OCI-LY1 (cell line): Measurements from ENCODE around the gene MAPK10.
A peak's percentile ranks its signal among the peaks of the same experiment; 100 is the strongest.

Experiments used
- H2AFZ ChIP-seq: fragments of 200-600 bp; sonication (generic), shearing (Covaris generic); 2 replicates; pipeline ENCODE4 v1.6.0; 2014; ENCODE audit warnings: antibody characterized with exemption, mild to moderate bottlenecking, low read length
- H3F3A ChIP-seq: fragments of 200-600 bp; sonication (generic), shearing (Covaris generic); 2 replicates; pipeline ENCODE4 v1.6.0; 2014; ENCODE audit warnings: mild to moderate bottlenecking, antibody characterized with exemption, low read length, moderate library complexity; ENCODE audit not compliant: insufficient read depth
- H3K27ac ChIP-seq: fragments of 200-600 bp; sonication (generic); 2 replicates; pipeline ENCODE4 v1.5.1; 2014; ENCODE audit warnings: low read length, mixed run types, mild to moderate bottlenecking, low read depth; ENCODE audit not compliant: poor library complexity, severe bottlenecking
- H3K27me3 ChIP-seq: fragments of 200-600 bp; sonication (generic); 2 replicates; pipeline ENCODE4 v1.6.0; 2014; ENCODE audit warnings: antibody characterized with exemption, mild to moderate bottlenecking, low read length, moderate library complexity; ENCODE audit not compliant: insufficient read depth
- H3K36me3 ChIP-seq: fragments of 200-600 bp; sonication (generic); 2 replicates; pipeline ENCODE4 v1.6.1; 2014; ENCODE audit warnings: mild to moderate bottlenecking, antibody characterized with exemption, low read length, moderate library complexity, mixed read lengths; ENCODE audit not compliant: insufficient read depth
- H3K4me1 ChIP-seq: fragments of 200-600 bp; sonication (generic); 2 replicates; pipeline ENCODE4 v1.5.1; 2014; ENCODE audit warnings: mild to moderate bottlenecking, low read length, moderate library complexity; ENCODE audit not compliant: insufficient read depth, severe bottlenecking
- H3K4me2 ChIP-seq: fragments of 200-600 bp; sonication (generic), shearing (Covaris generic); 2 replicates; pipeline ENCODE4 v1.6.1; 2014; ENCODE audit warnings: low read length
- H3K4me3 ChIP-seq: fragments of 200-600 bp; sonication (generic); 2 replicates; pipeline ENCODE4 v1.5.1; 2014; ENCODE audit warnings: low read length, low read depth, mild to moderate bottlenecking, mixed read lengths; ENCODE audit not compliant: poor library complexity, severe bottlenecking
- H3K79me2 ChIP-seq: fragments of 200-600 bp; shearing (Covaris generic); 2 replicates; pipeline ENCODE4 v1.6.1; 2016; ENCODE audit warnings: mixed run types, low read length, mixed read lengths; ENCODE audit not compliant: insufficient read depth
- H3K9ac ChIP-seq: fragments of 200-600 bp; sonication (generic), shearing (Covaris generic); 2 replicates; pipeline ENCODE4 v1.6.1; 2014; ENCODE audit warnings: mild to moderate bottlenecking, low read length, mixed read lengths
- H3K9me2 ChIP-seq: fragments of 200-600 bp; sonication (generic), shearing (Covaris generic); 2 replicates; pipeline ENCODE4 v1.6.1; 2014; ENCODE audit warnings: low read depth, mild to moderate bottlenecking, low read length, mixed read lengths
- H3K9me3 ChIP-seq: fragments of 200-600 bp; shearing (Covaris generic); 2 replicates; pipeline ENCODE4 v1.6.1; 2014; ENCODE audit warnings: low read length, mixed read lengths
- H4K20me1 ChIP-seq: fragments of 200-600 bp; sonication (generic), shearing (Covaris generic); 2 replicates; pipeline ENCODE4 v1.6.0; 2016; ENCODE audit warnings: mild to moderate bottlenecking, low read length; ENCODE audit not compliant: insufficient read depth
- EZH2 ChIP-seq: fragments of 200-600 bp; sonication (generic), shearing (Covaris generic); IDR thresholded peaks from 2 replicates; pipeline ENCODE4 v1.8.0; 2017; ENCODE audit warnings: borderline replicate concordance, mixed run types, mild to moderate bottlenecking, antibody characterized with exemption, low read length, moderate library complexity, mixed read lengths
- TF ChIP-seq, protein P1 (sequence below): fragments of 200-600 bp; sonication (generic), shearing (Covaris generic); IDR thresholded peaks from 2 replicates; pipeline ENCODE4 v1.5.1; 2017; ENCODE audit warnings: mild to moderate bottlenecking, antibody characterized with exemption, low read length, moderate library complexity, mixed read lengths

The MAPK10 gene

DNA sequence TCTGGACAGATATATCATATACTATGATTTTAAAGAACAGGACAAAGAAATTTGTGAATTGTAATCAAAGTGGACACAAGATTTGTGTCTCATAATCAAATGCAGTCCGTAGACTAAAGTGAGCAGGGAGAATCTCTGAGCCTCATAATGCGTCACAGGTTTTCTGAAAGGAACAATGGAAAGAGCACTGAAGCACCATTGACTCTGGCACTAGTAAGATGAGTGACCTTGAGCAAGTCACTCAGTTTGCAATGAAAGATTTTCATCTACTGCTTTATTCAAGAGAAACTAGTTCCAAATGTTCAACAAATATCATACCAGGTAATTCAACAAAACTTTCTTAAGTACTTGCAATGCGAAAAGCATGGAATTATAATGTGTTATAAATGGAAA is 315.3 kb downstream of the MAPK10 start:
- Histone ChIP-seq H3K9ac (no peak overlapping the region), H3K27me3 (no peaks in the 10 kb centered on the region), H3K4me2 (no peak overlapping the region), H3K79me2 (no peaks in the 10 kb centered on the region), H3K36me3 (no peaks in the 10 kb centered on the region), H3K9me3 (no peaks in the 10 kb centered on the region), H3F3A (no peaks in the 10 kb centered on the region), H4K20me1 (no peaks in the 10 kb centered on the region), H3K4me1 (peaks cover 17% of the 10 kb centered on the region), H3K9me2 (no peaks in the 10 kb centered on the region), H2AFZ (no peak overlapping the region), H3K4me3 (no peak overlapping the region), H3K27ac (no peak overlapping the region)
- TF ChIP-seq EZH2, result no peak
- TF ChIP-seq, protein P1, sequence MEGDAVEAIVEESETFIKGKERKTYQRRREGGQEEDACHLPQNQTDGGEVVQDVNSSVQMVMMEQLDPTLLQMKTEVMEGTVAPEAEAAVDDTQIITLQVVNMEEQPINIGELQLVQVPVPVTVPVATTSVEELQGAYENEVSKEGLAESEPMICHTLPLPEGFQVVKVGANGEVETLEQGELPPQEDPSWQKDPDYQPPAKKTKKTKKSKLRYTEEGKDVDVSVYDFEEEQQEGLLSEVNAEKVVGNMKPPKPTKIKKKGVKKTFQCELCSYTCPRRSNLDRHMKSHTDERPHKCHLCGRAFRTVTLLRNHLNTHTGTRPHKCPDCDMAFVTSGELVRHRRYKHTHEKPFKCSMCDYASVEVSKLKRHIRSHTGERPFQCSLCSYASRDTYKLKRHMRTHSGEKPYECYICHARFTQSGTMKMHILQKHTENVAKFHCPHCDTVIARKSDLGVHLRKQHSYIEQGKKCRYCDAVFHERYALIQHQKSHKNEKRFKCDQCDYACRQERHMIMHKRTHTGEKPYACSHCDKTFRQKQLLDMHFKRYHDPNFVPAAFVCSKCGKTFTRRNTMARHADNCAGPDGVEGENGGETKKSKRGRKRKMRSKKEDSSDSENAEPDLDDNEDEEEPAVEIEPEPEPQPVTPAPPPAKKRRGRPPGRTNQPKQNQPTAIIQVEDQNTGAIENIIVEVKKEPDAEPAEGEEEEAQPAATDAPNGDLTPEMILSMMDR, result no peak

- no peak overlapping the region for H3K9ac ChIP-seq
- no peak overlapping the region for H3K27ac ChIP-seq
- H3K36me3 ChIP-seq, result no peaks in the 10 kb centered on the region
- H3F3A ChIP-seq, result no peaks in the 10 kb centered on the region
- 0 out of 2 replicates have a peak overlapping the region, but pooled peaks have one; percentile 4 for H2AFZ ChIP-seq
- H3K27me3 ChIP-seq, result no peaks in the 10 kb centered on the region
- H3K4me2 ChIP-seq, result peak overlapping the region; percentile 14; the same call in 1 of the 2 replicates
- no peaks in the 10 kb centered on the region for H3K9me3 ChIP-seq
- no peaks in the 10 kb centered on the region for H3K9me2 ChIP-seq
- H3K79me2 ChIP-seq, result no peaks in the 10 kb centered on the region
- H4K20me1 ChIP-seq, result no peaks in the 10 kb centered on the region
- TF ChIP-seq EZH2, result no peak
- TF ChIP-seq, protein P1, result peak; percentile 87
- no peak overlapping the region for H3K4me3 ChIP-seq
- H3K4me1 ChIP-seq, result peaks cover 17% of the 10 kb centered on the region
Observed at GRCh38 chr4:86043755-86044592, 315.9 kb downstream of the MAPK10 start.

- no peaks in the 10 kb centered on the region for H3F3A ChIP-seq
Observed at GRCh38 chr4:86038037-86038436, 321.8 kb downstream of the MAPK10 start.

More at GRCh38 chr4:86038037-86038436, 321.8 kb downstream of the MAPK10 start:
- Histone ChIP-seq H3K9me2 (no peaks in the 10 kb centered on the region), H3K4me3 (no peak overlapping the region), H3K4me1 (peaks cover 4% of the 10 kb centered on the region), H3K9ac (no peak overlapping the region), H2AFZ (no peak overlapping the region), H3K9me3 (no peaks in the 10 kb centered on the region), H3K4me2 (no peak overlapping the region), H3K79me2 (no peaks in the 10 kb centered on the region), H3K27me3 (no peaks in the 10 kb centered on the region), H4K20me1 (no peaks in the 10 kb centered on the region), H3K27ac (no peak overlapping the region), H3K36me3 (no peaks in the 10 kb centered on the region)
- TF ChIP-seq, protein P1, result no peak
- TF ChIP-seq EZH2, result no peak
